ENCODE results near the gene SIRPG. TPM values are rescaled to one million over a fixed set of nuclear protein-coding genes. Genes with fewer than 3 reads are reported as not detected.

The SIRPG gene
- total RNA-seq, 1 experiment from 2014 or later, result not detected

- Histone ChIP-seq H3K4ac (ENCODE audit: low read depth, low read length) (no peak overlapping the region), H2BK15ac (ENCODE audit: low read depth, low read length) (no peak overlapping the region)
- H3K27me3 Mint-ChIP-seq (ENCODE audit: low read depth), result peaks cover 66% of the 10 kb centered on the region
These were observed 15.8 kb upstream of the SIRPG start for GRCh38 chr20:1673424-1673823.

More at GRCh38 chr20:1673424-1673823, 15.8 kb upstream of the SIRPG start:
- H2BK5ac ChIP-seq (ENCODE audit: insufficient read length, low read length), result no peak overlapping the region
- Mint-ChIP-seq H3K27ac (no peak overlapping the region; a peak in 1 of 7 replicates), H3K4me3 (no peak overlapping the region), H3K4me1 (peaks cover 9 to 15% of the 10 kb centered on the region in 2 experiments), H3K9me3 (peaks cover 20 to 23% of the 10 kb centered on the region in 2 experiments), H3K36me3 (ENCODE audit: insufficient read depth in 1 of 3, low read depth in 3 of 3) (peaks cover 3 to 12% (median 6%) of the 10 kb centered on the region in 3 experiments; a peak in 5 of 7 replicates)
- no peak overlapping the region for H3K9ac ChIP-seq (ENCODE audit: extremely low read depth, insufficient read length, low read length)
- WGBS (ENCODE audit: extremely low coverage, insufficient read length, low lambda C conversion rate), result no CpG with 5 or more reads among the region's 4 CpGs
- H3K23me2 ChIP-seq (ENCODE audit: insufficient read length, low read depth, low read length, poor library complexity, severe bottlenecking), result no peaks in the 10 kb centered on the region
- H3T11ph ChIP-seq (ENCODE audit: low read length), result no peak overlapping the region
- no peak overlapping the region for H3K18ac ChIP-seq (ENCODE audit: insufficient read length, low read depth, low read length)
- H3K4me1 ChIP-seq (ENCODE audit: insufficient read depth, low read length), result no peaks in the 10 kb centered on the region
- no peak overlapping the region for H2BK20ac ChIP-seq (ENCODE audit: low read depth, low read length, poor library complexity, severe bottlenecking)
- H2AK5ac ChIP-seq (ENCODE audit: insufficient read length, low read length), result no peak overlapping the region
- H4K20me1 ChIP-seq (ENCODE audit: control insufficient read depth, insufficient read depth, insufficient read length), result no peaks in the 10 kb centered on the region
- no peak overlapping the region for H4K5ac ChIP-seq (ENCODE audit: insufficient read length, low read depth, low read length)
- H3K27ac ChIP-seq (ENCODE audit: insufficient read length, low read depth, low read length), result no peak overlapping the region
- no peak for DNase-seq
- H3K14ac ChIP-seq (ENCODE audit: insufficient read depth, low read length), result no peak overlapping the region
- H3K9me3 ChIP-seq (ENCODE audit: control insufficient read depth, low read depth, low read length), result no peaks in the 10 kb centered on the region
- no peak overlapping the region for H3K4me2 ChIP-seq (ENCODE audit: insufficient read depth, insufficient read length, low read length)
- no peak overlapping the region for H2AFZ ChIP-seq (ENCODE audit: low read length)
- H3K56ac ChIP-seq (ENCODE audit: insufficient read length, low read depth, low read length), result no peak overlapping the region
- TF ChIP-seq CTCF (conservative IDR thresholded peaks at IDR 0.05), result no peak
- H3K27me3 ChIP-seq (ENCODE audit: insufficient read depth, low read length), result no peaks in the 10 kb centered on the region
- H2BK12ac ChIP-seq (ENCODE audit: insufficient read length, low read depth, low read length), result no peak overlapping the region
- no peak overlapping the region for H3K23ac ChIP-seq (ENCODE audit: insufficient read length, low read depth, low read length)
- H4K91ac ChIP-seq (ENCODE audit: insufficient read length, low read depth, low read length), result no peak overlapping the region
- no peaks in the 10 kb centered on the region for H3K79me2 ChIP-seq (ENCODE audit: insufficient read depth, low read length)
- no peak overlapping the region for H2BK120ac ChIP-seq (ENCODE audit: low read depth, low read length, poor library complexity, severe bottlenecking)
- no peaks in the 10 kb centered on the region for H3K79me1 ChIP-seq (ENCODE audit: insufficient read depth, low read depth, low read length, poor library complexity, severe bottlenecking)
- H4K8ac ChIP-seq (replicated peaks; ENCODE audit: insufficient read length, low read depth, low read length), result no peak overlapping the region

All from H9 (cell line).